ENCODE data around the gene USHBP1. TPM values are rescaled to one million over a fixed set of nuclear protein-coding genes. Genes with fewer than 3 reads are reported as not detected.

Gene USHBP1
- polyA plus RNA-seq, 1 donor from 2014 or later = 0.59 TPM

- no peak for TF ChIP-seq RAD21 (conservative IDR thresholded peaks at IDR 0.05)
- no peak for TF ChIP-seq SMC3 (conservative IDR thresholded peaks at IDR 0.05; ENCODE audit: poor library complexity)
- no peak for TF ChIP-seq EZH2 (IDR thresholded peaks at IDR 0.05; ENCODE audit: borderline replicate concordance, insufficient read depth, low read length, poor library complexity, severe bottlenecking)
- TF ChIP-seq MXI1 (conservative IDR thresholded peaks at IDR 0.05; ENCODE audit: poor library complexity, severe bottlenecking) = no peak
- TF ChIP-seq, protein P1, sequence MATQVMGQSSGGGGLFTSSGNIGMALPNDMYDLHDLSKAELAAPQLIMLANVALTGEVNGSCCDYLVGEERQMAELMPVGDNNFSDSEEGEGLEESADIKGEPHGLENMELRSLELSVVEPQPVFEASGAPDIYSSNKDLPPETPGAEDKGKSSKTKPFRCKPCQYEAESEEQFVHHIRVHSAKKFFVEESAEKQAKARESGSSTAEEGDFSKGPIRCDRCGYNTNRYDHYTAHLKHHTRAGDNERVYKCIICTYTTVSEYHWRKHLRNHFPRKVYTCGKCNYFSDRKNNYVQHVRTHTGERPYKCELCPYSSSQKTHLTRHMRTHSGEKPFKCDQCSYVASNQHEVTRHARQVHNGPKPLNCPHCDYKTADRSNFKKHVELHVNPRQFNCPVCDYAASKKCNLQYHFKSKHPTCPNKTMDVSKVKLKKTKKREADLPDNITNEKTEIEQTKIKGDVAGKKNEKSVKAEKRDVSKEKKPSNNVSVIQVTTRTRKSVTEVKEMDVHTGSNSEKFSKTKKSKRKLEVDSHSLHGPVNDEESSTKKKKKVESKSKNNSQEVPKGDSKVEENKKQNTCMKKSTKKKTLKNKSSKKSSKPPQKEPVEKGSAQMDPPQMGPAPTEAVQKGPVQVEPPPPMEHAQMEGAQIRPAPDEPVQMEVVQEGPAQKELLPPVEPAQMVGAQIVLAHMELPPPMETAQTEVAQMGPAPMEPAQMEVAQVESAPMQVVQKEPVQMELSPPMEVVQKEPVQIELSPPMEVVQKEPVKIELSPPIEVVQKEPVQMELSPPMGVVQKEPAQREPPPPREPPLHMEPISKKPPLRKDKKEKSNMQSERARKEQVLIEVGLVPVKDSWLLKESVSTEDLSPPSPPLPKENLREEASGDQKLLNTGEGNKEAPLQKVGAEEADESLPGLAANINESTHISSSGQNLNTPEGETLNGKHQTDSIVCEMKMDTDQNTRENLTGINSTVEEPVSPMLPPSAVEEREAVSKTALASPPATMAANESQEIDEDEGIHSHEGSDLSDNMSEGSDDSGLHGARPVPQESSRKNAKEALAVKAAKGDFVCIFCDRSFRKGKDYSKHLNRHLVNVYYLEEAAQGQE (IDR thresholded peaks at IDR 0.05; ENCODE audit: borderline replicate concordance) = no peak
- no peak for TF ChIP-seq TAF1 (IDR thresholded peaks at IDR 0.05; ENCODE audit: low read depth)
- no peak for TF ChIP-seq POLR2AphosphoS5 (IDR thresholded peaks at IDR 0.05)
- TF ChIP-seq EP300 (conservative IDR thresholded peaks at IDR 0.05; ENCODE audit: poor library complexity, severe bottlenecking) = no peak
- TF ChIP-seq CTCF (IDR thresholded peaks at IDR 0.05; ENCODE audit: poor library complexity, severe bottlenecking) = no peak
- Histone ChIP-seq H3K4me3 (ENCODE audit: low read length) (no peak overlapping the region), H3K9ac (ENCODE audit: low read length) (no peak overlapping the region), H4K20me1 (ENCODE audit: insufficient read depth) (no peaks in the 10 kb centered on the region), H3K9me2 (ENCODE audit: insufficient read depth, low read length) (no peaks in the 10 kb centered on the region), H3K4me2 (ENCODE audit: low read length) (no peak overlapping the region), H2AFZ (ENCODE audit: low read depth, low read length) (no peak overlapping the region), H3K27ac (ENCODE audit: low read length) (no peak overlapping the region), H3K36me3 (ENCODE audit: insufficient read depth, low read length) (peaks cover 6% of the 10 kb centered on the region), H3K27me3 (ENCODE audit: insufficient read depth, low read depth, low read length) (no peaks in the 10 kb centered on the region), H3F3A (ENCODE audit: insufficient read depth, low read length, poor library complexity, severe bottlenecking) (no peaks in the 10 kb centered on the region), H3K79me2 (replicated peaks; ENCODE audit: insufficient read depth, low read length) (no peaks in the 10 kb centered on the region), H3K9me3 (ENCODE audit: low read length) (peaks cover 5% of the 10 kb centered on the region)
These were observed 29.7 kb upstream of the USHBP1 start for GRCh38 chr19:17294051-17294891.

DNA sequence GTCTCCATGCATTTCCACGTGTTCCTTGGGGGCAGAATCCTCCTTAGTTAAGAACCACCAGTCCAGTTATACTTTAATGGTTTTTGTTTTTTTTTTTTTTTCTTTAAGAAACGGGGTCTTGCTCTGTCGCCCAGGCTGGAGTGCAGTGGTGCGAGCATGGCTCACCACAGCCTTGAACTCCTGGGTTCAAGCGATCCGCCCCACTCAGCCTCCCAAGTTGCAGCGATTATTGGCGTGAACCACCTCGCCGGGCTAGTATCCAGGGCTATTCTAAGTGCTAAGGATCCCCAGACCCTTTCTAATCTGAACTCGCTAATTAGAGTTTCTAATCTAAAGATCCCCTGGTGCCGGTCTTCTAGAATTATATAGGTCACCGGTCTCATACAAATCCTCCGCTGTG is 29.1 kb upstream of the USHBP1 start:
- no peak overlapping the region for H3K27ac ChIP-seq (ENCODE audit: low read length)
- H3K9me2 ChIP-seq (ENCODE audit: insufficient read depth, low read length) = no peaks in the 10 kb centered on the region
- no peaks in the 10 kb centered on the region for H3K27me3 ChIP-seq (ENCODE audit: insufficient read depth, low read depth, low read length)
- H3K79me2 ChIP-seq (replicated peaks; ENCODE audit: insufficient read depth, low read length) = no peaks in the 10 kb centered on the region
- H4K20me1 ChIP-seq (ENCODE audit: insufficient read depth) = no peaks in the 10 kb centered on the region
- H3K4me2 ChIP-seq (ENCODE audit: low read length) = no peak overlapping the region
- H3K36me3 ChIP-seq (ENCODE audit: insufficient read depth, low read length) = peaks cover 6% of the 10 kb centered on the region
- H3K9ac ChIP-seq (ENCODE audit: low read length) = no peak overlapping the region
- no peak overlapping the region for H3K4me3 ChIP-seq (ENCODE audit: low read length)
- TF ChIP-seq SMC3 (conservative IDR thresholded peaks at IDR 0.05; ENCODE audit: poor library complexity) (no peak), EP300 (conservative IDR thresholded peaks at IDR 0.05; ENCODE audit: poor library complexity, severe bottlenecking) (no peak), CTCF (IDR thresholded peaks at IDR 0.05; ENCODE audit: poor library complexity, severe bottlenecking) (no peak), EZH2 (IDR thresholded peaks at IDR 0.05; ENCODE audit: borderline replicate concordance, insufficient read depth, low read length, poor library complexity, severe bottlenecking) (no peak)
- TF ChIP-seq, protein P1 (IDR thresholded peaks at IDR 0.05; ENCODE audit: borderline replicate concordance) = no peak
- H3F3A ChIP-seq (ENCODE audit: insufficient read depth, low read length, poor library complexity, severe bottlenecking) = no peaks in the 10 kb centered on the region
- H3K9me3 ChIP-seq (ENCODE audit: low read length) = peaks cover 5% of the 10 kb centered on the region
- no peak overlapping the region for H2AFZ ChIP-seq (ENCODE audit: low read depth, low read length)
